Pancreas (tissue), 10 donors: ENCODE results near the gene GABRR3. TPM values are rescaled to one million over a fixed set of nuclear protein-coding genes. Genes with fewer than 3 reads are reported as not detected.

Source experiments
- ATAC-seq, 4 donors: fragments of 200-7000 bp; cut with Tn5 transposase; one replicate each; pipeline versions ENCODE4 v1.8.0 to v1.9.1; 2020; ENCODE audit warnings: mild to moderate bottlenecking in 4 of 4, moderate library complexity in 4 of 4
- DNase-seq, 6 donors: peaks; one replicate each; pipeline ENCODE4 v3.0.0-alpha.2; 2020
- FAIRE-seq: peaks from 2 replicates; lab custom pipeline; 2012; peaks lifted over from hg19 to GRCh38; lab: Jason Lieb, UNC
- H3K27ac ChIP-seq, 4 donors: fragments of 200-600 bp; sonication (generic); 1 replicate in 3 of 4; 2 replicates in 1 of 4; pipeline versions ENCODE4 v1.5.0 to v1.8.0; 2020
- H3K27me3 ChIP-seq, 4 donors: fragments of 200-600 bp; one replicate each; pipeline ENCODE4 v1.8.0; 2021
- H3K36me3 ChIP-seq, 3 donors: fragments of 200-600 bp; sonication (generic) in 1 of 3; one replicate each; pipeline versions ENCODE4 v1.5.0 to v1.8.0; 2020 to 2021
- H3K4me1 ChIP-seq, 3 donors: fragments of 200-600 bp; one replicate each; pipeline ENCODE4 v1.8.0; 2021
- H3K4me3 ChIP-seq, 4 donors: fragments of 200-600 bp; sonication (generic) in 2 of 4; one replicate each; pipeline versions ENCODE4 v1.5.0 to v1.8.0; 2020 to 2021
- H3K9me3 ChIP-seq, 4 donors: fragments of 200-600 bp; one replicate each; pipeline ENCODE4 v1.8.0; 2021
- CTCF ChIP-seq, 4 donors: fragments of 200-600 bp; sonication (generic) in 3 of 4; IDR thresholded peaks; one replicate each; pipeline versions ENCODE4 v1.5.0 to v1.8.0; 2021; ENCODE audit warnings: antibody characterized with exemption in 4 of 4
- WGBS, 2 donors: extraction: QIAGEN DNeasy Blood & Tissue Kit; methylation state at CpG; one replicate each; pipeline ENCODE4 v1.1.7; 2013; 5-methylcytosine and 5-hydroxymethylcytosine counted together
- intact Hi-C, 3 donors: fragments of 100-400 bp; cut with DNase I; formaldehyde crosslinking; loops; one replicate each; pipeline versions ENCODE4 v1.11.1 to v1.14.2; 2022
- polyA plus RNA-seq, 2 donors: library from polyadenylated mRNA; stranded (reverse); fragments of 200-250 nt; gene quantifications; one replicate each; pipeline ENCODE4 v1.2.3, GENCODE V29; 2013
- total RNA-seq, 6 donors: library from RNA; stranded (reverse); fragmentation: NEBNext Ultra II Directional in 4 of 6; extraction: Animal tissue kit (Norgen Biotek cat#: 25700) in 4 of 6; gene quantifications; one replicate each; pipeline versions ENCODE4 v1.2.1 to v1.2.4, GENCODE V29; 2021 to 2023
- donor health status: healthy with polysubstance abuse.
- donor health status: DM: no; HTN: no; CAD: no; lungs with moderate emphysema.
- donor health status: DM: no; HTN: no; CAD: no.
- donor health status: control.
- donor health status: control.
- donor health status: Bipolar disorder and iron deficiency.
- donor health status: DM: yes; HTN: yes; CAD: no.
- donor health status: DM: no; HTN: no; CAD: no.
- donor health status: DM: no; HTN: no; CAD: no.
- donor health status: DM: yes; HTN: yes; CAD: no.

Gene GABRR3
- total and polyA plus RNA-seq, 8 donors, result 0.02 TPM; not detected in 7

GRCh38 chr3:98026425-98027084 is 8.6 kb downstream of the GABRR3 start:
- intact Hi-C loops, result no loop called here
- Histone ChIP-seq H3K27ac (no peak overlapping the region), H3K4me1 (no peaks in the 10 kb centered on the region), H3K36me3 (no peaks in the 10 kb centered on the region), H3K27me3 (no peaks in the 10 kb centered on the region), H3K9me3 (no peaks in the 10 kb centered on the region), H3K4me3 (no peak overlapping the region)
- DNase-seq (no peak), FAIRE-seq (no peak), ATAC-seq (no peak)
- no peak for TF ChIP-seq CTCF (IDR thresholded peaks at IDR 0.05)
- 76 to 77% methylated on average over 5 of the region's 5 CpGs for WGBS, 2 donors

GRCh38 chr3:98025392-98025945 is 9.6 kb downstream of the GABRR3 start:
- DNase-seq (no peak), FAIRE-seq (no peak), ATAC-seq (no peak)
- TF ChIP-seq CTCF (IDR thresholded peaks at IDR 0.05), result no peak
- no peaks in the 10 kb centered on the region for H3K27me3 ChIP-seq
- no peak overlapping the region for H3K4me3 ChIP-seq
- H3K36me3 ChIP-seq, result no peaks in the 10 kb centered on the region
- H3K4me1 ChIP-seq, result no peaks in the 10 kb centered on the region
- WGBS, 2 donors, result 93 to 94% methylated on average over 4 of the region's 4 CpGs
- H3K9me3 ChIP-seq, result no peaks in the 10 kb centered on the region
- H3K27ac ChIP-seq, result no peak overlapping the region
- intact Hi-C loops, result no loop called here

GRCh38 chr3:98022978-98023820 is 11.9 kb downstream of the GABRR3 start:
- WGBS, 2 donors, result 19% methylated on average over 13 of the region's 13 CpGs
- Histone ChIP-seq H3K4me1 (no peaks in the 10 kb centered on the region), H3K27ac (no peak overlapping the region), H3K36me3 (no peaks in the 10 kb centered on the region), H3K9me3 (no peaks in the 10 kb centered on the region), H3K27me3 (no peaks in the 10 kb centered on the region), H3K4me3 (no peak overlapping the region)
- FAIRE-seq (peak; percentile 80), ATAC-seq (peak; percentile 89 to 96 (median 93)), DNase-seq (peak; percentile 66 to 100 (median 90))
- TF ChIP-seq CTCF (IDR thresholded peaks at IDR 0.05), result peak; percentile 93 to 98 (median 96)
- intact Hi-C loops, result loop anchor here in 2 of 3 donors (5.0 kb wide), 1 partner anchor 231 kb away; no protein-coding TSS in a partner anchor

GRCh38 chr3:98021830-98022560 is 13.1 kb downstream of the GABRR3 start:
- no peak overlapping the region for H3K4me3 ChIP-seq
- ATAC-seq (peak in 3 of 4 donors; percentile 44 to 73 (median 47)), DNase-seq (no peak), FAIRE-seq (no peak)
- no peaks in the 10 kb centered on the region for H3K4me1 ChIP-seq
- H3K9me3 ChIP-seq, result no peaks in the 10 kb centered on the region
- WGBS, 2 donors, result 51 to 59% methylated on average over 5 of the region's 5 CpGs
- intact Hi-C loops, result loop anchor here in 2 of 3 donors (5.0 kb wide), 1 partner anchor 230 kb away; no protein-coding TSS in a partner anchor
- H3K27ac ChIP-seq, result no peak overlapping the region
- no peaks in the 10 kb centered on the region for H3K36me3 ChIP-seq
- H3K27me3 ChIP-seq, result no peaks in the 10 kb centered on the region
- no peak for TF ChIP-seq CTCF (IDR thresholded peaks at IDR 0.05)
